Mesothelial cell of epicardium (in vitro differentiated cells): ENCODE data around the gene IL6. TPM values are rescaled to one million over a fixed set of nuclear protein-coding genes. Genes with fewer than 3 reads are reported as not detected.
"Not testable (repeated sequence)": the region's sequence is repeated elsewhere in the genome, so short reads cannot be mapped to it uniquely, and the experiment has no call there.

Source experiments
- DNase-seq, 2 experiments: peaks; one replicate each; pipeline ENCODE4 v3.0.0; 2021; ENCODE audit warnings: low spot score in 2 of 2; ENCODE audit not compliant: unreplicated experiment in 2 of 2
- H3K27ac Mint-ChIP-seq: 2 replicates; pipeline ENCODE4 v1.8.0; 2021; ENCODE audit warnings: mixed read lengths
- H3K27me3 Mint-ChIP-seq: 2 replicates; pipeline ENCODE4 v1.8.0; 2021; ENCODE audit warnings: low read depth, mixed read lengths
- H3K36me3 Mint-ChIP-seq: 2 replicates; pipeline ENCODE4 v1.8.0; 2021; ENCODE audit warnings: mixed read lengths
- H3K4me1 Mint-ChIP-seq: 2 replicates; pipeline ENCODE4 v1.8.0; 2021; ENCODE audit warnings: mixed read lengths
- H3K4me3 Mint-ChIP-seq: 2 replicates; pipeline ENCODE4 v1.8.0; 2021; ENCODE audit warnings: mild to moderate bottlenecking, moderate library complexity, mixed read lengths
- H3K9me3 Mint-ChIP-seq: 2 replicates; pipeline ENCODE4 v1.8.0; 2021; ENCODE audit warnings: mixed read lengths
- CTCF ChIP-seq: fragments of 200-600 bp; sonication (generic); IDR thresholded peaks from one replicate; pipeline ENCODE4 v1.5.0; 2021; ENCODE audit warnings: antibody characterized with exemption; ENCODE audit not compliant: unreplicated experiment
- total RNA-seq: library from RNA; stranded (reverse); gene quantifications from 3 replicates; pipeline ENCODE4 v1.2.1, GENCODE V29; 2021

Gene IL6
- total RNA-seq, 1 donor from 2014 or later = 1.4 TPM

DNA sequence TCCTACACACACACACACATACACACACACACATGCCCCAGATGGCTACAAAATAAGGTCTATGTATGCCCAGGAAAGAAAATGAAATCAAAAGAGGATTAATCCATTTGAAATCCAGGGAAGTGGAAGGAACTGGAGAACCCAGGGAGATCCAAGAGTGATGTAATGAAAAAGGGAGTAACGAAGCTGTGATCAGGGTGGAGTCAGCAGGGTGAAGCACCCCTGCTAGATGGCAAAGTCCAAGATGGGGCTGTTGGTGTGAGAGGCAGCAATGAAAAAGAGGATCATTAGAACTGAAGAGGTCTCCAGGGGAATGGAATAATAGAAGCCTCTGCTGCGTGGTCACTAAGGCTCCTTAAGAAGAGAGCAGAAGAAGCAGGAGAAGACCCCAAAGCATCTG is 43.6 kb upstream of the IL6 start:
- Mint-ChIP-seq H3K4me1 (no peaks in the 10 kb centered on the region), H3K9me3 (no peaks in the 10 kb centered on the region), H3K4me3 (no peak overlapping the region), H3K27me3 (no peaks in the 10 kb centered on the region), H3K27ac (no peak overlapping the region), H3K36me3 (no peaks in the 10 kb centered on the region)
- DNase-seq = no peak
- TF ChIP-seq CTCF = no peak

- Mint-ChIP-seq H3K36me3 (no peaks in the 10 kb centered on the region), H3K27me3 (no peaks in the 10 kb centered on the region), H3K27ac (no peak overlapping the region), H3K9me3 (no peaks in the 10 kb centered on the region), H3K4me3 (no peak overlapping the region), H3K4me1 (no peaks in the 10 kb centered on the region)
- no peak for DNase-seq
- TF ChIP-seq CTCF = no peak
Observed at GRCh38 chr7:22686620-22687019, 40.4 kb upstream of the IL6 start.

- Mint-ChIP-seq H3K4me3 (no peak overlapping the region), H3K27ac (no peak overlapping the region), H3K9me3 (no peaks in the 10 kb centered on the region), H3K36me3 (no peaks in the 10 kb centered on the region), H3K27me3 (no peaks in the 10 kb centered on the region), H3K4me1 (no peaks in the 10 kb centered on the region)
- no peak for DNase-seq
- no peak for TF ChIP-seq CTCF
Observed at GRCh38 chr7:22688084-22688483, 38.9 kb upstream of the IL6 start.

DNA sequence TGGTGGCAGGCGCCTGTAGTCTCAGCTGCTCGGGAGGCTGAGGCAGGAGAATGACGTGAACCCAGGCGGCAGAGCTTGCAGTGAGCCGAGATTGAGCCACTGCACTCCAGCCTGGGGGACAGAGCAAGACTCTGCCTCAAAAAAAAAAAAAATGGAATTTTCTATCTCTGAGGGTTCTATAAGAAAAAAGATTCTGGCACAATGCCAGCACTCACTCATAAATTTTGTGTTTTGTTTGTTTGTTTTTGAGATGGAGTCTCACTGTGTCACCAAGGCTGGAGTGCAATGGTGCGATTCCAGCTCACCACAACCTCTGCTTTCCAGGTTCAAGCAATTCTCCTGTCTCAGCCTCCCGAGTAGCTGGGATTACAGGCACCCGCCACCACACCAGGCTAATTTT is 38.1 kb upstream of the IL6 start:
- H3K4me3 Mint-ChIP-seq, H3K27ac Mint-ChIP-seq, DNase-seq, H3K4me1 Mint-ChIP-seq, H3K36me3 Mint-ChIP-seq, H3K27me3 Mint-ChIP-seq, H3K9me3 Mint-ChIP-seq: not testable (repeated sequence)

GRCh38 chr7:22694597-22695207 is 32.3 kb upstream of the IL6 start:
- Mint-ChIP-seq H3K36me3 (no peaks in the 10 kb centered on the region), H3K4me3 (no peak overlapping the region), H3K27ac (no peak overlapping the region), H3K9me3 (no peaks in the 10 kb centered on the region), H3K27me3 (no peaks in the 10 kb centered on the region), H3K4me1 (peaks cover 8% of the 10 kb centered on the region)
- DNase-seq = no peak
- TF ChIP-seq CTCF = no peak

GRCh38 chr7:22695476-22696132 is 31.4 kb upstream of the IL6 start:
- TF ChIP-seq CTCF = no peak
- Mint-ChIP-seq H3K36me3 (no peaks in the 10 kb centered on the region), H3K4me3 (no peak overlapping the region), H3K9me3 (no peaks in the 10 kb centered on the region), H3K27me3 (no peaks in the 10 kb centered on the region), H3K27ac (no peak overlapping the region), H3K4me1 (peaks cover 8% of the 10 kb centered on the region)
- no peak for DNase-seq
